HEK293 (cell line): ENCODE results near the gene CATSPER1.

ENCODE experiments used
- CTCF ChIA-PET: fragments of 350-600 bp; formaldehyde crosslinking; extraction: SDS; loops from one replicate; lab custom pipeline; 2021; ENCODE audit warnings: antibody characterized with exemption; lab: Yijun Ruan, JAX
- POLR2A ChIA-PET: fragments of 300-600 bp; formaldehyde crosslinking; extraction: SDS; loops from one replicate; lab custom pipeline; 2020; ENCODE audit warnings: antibody characterized with exemption, inconsistent platforms; lab: Yijun Ruan, JAX
- H3K27ac ChIP-seq: fragments of 200-500 bp; sonication (Bioruptor generic); 2 replicates; pipeline ENCODE4 v1.5.1; 2014; ENCODE audit warnings: low read depth, low read length, control low read depth, inconsistent platforms; ENCODE audit errors: extremely low read depth
- H3K36me3 ChIP-seq, 2 experiments: fragments of 200-500 bp in 1 of 2; sonication (Bioruptor generic) in 1 of 2; 1 replicate in 1 of 2; 2 replicates in 1 of 2; pipeline ENCODE4 v1.5.1; 2014 to 2017; ENCODE audit warnings: inconsistent platforms in 2 of 2, low read length in 2 of 2; ENCODE audit not compliant: control insufficient read depth in 2 of 2, insufficient read depth in 1 of 2
- H3K4me1 ChIP-seq: fragments of 200-500 bp; sonication (Bioruptor generic); 2 replicates; pipeline ENCODE4 v1.5.1; 2014; ENCODE audit warnings: mild to moderate bottlenecking, low read length, inconsistent platforms; ENCODE audit not compliant: control insufficient read depth, insufficient read depth
- H3K4me3 ChIP-seq: 2 replicates; pipeline ENCODE4 v1.5.1; 2011; ENCODE audit warnings: low read depth, mild to moderate bottlenecking, control low read depth, low read length, moderate library complexity
- H3K9me3 ChIP-seq: fragments of 200-500 bp; sonication (Bioruptor generic); 2 replicates; pipeline ENCODE4 v1.5.1; 2014; ENCODE audit warnings: low read depth, low read length, inconsistent platforms; ENCODE audit not compliant: control insufficient read depth, insufficient read depth
- BCL11A ChIP-seq: fragments of 450-650 bp; formaldehyde crosslinking; IDR thresholded peaks from 2 replicates; pipeline ENCODE4 v1.5.1; 2016; ENCODE audit warnings: low read depth, missing biosample characterization, missing genetic modification characterization
- IKZF3 ChIP-seq: fragments of 450-650 bp; IDR thresholded peaks from 2 replicates; pipeline ENCODE4 v1.5.0; 2018; ENCODE audit warnings: missing biosample characterization, mild to moderate bottlenecking, missing genetic modification characterization, moderate library complexity
- PRDM1 ChIP-seq: fragments of 450-650 bp; formaldehyde crosslinking; IDR thresholded peaks from 2 replicates; pipeline ENCODE4; 2016; ENCODE audit warnings: missing biosample characterization, missing genetic modification characterization
- ZFHX2 ChIP-seq: fragments of 450-650 bp; formaldehyde crosslinking; conservative IDR thresholded peaks from 2 replicates; pipeline ENCODE4 v1.5.1; 2016; ENCODE audit warnings: missing biosample characterization, missing genetic modification characterization
- ZFP3 ChIP-seq: fragments of 450-650 bp; formaldehyde crosslinking; IDR thresholded peaks from 2 replicates; pipeline ENCODE4 v1.5.1; 2016; ENCODE audit warnings: low read depth, missing biosample characterization, missing genetic modification characterization
- ZIC2 ChIP-seq: fragments of 450-650 bp; formaldehyde crosslinking; IDR thresholded peaks from 2 replicates; pipeline ENCODE4 v1.5.1; 2016; ENCODE audit warnings: missing biosample characterization, missing genetic modification characterization
- ZNF114 ChIP-seq: fragments of 450-650 bp; formaldehyde crosslinking; IDR thresholded peaks from 2 replicates; pipeline ENCODE4 v1.5.0; 2017; ENCODE audit warnings: missing biosample characterization, missing genetic modification characterization
- ZNF335 ChIP-seq: fragments of 450-650 bp; formaldehyde crosslinking; conservative IDR thresholded peaks from 2 replicates; pipeline ENCODE4 v1.5.1; 2016; ENCODE audit warnings: missing biosample characterization, missing genetic modification characterization
- ZNF341 ChIP-seq: fragments of 450-650 bp; formaldehyde crosslinking; IDR thresholded peaks from 2 replicates; pipeline ENCODE4; 2016; ENCODE audit warnings: low read depth, missing biosample characterization, missing genetic modification characterization
- ZNF548 ChIP-seq: fragments of 450-650 bp; formaldehyde crosslinking; IDR thresholded peaks from 2 replicates; pipeline ENCODE4 v1.5.1; 2016; ENCODE audit warnings: missing biosample characterization, missing genetic modification characterization
- ZNF664 ChIP-seq: fragments of 450-650 bp; formaldehyde crosslinking; IDR thresholded peaks from 2 replicates; pipeline ENCODE4 v1.5.1; 2016; ENCODE audit warnings: missing biosample characterization, missing genetic modification characterization
- ZNF777 ChIP-seq: fragments of 450-650 bp; formaldehyde crosslinking; IDR thresholded peaks from 2 replicates; pipeline ENCODE4 v1.5.1; 2017; ENCODE audit warnings: missing biosample characterization, missing genetic modification characterization, borderline replicate concordance
- ZNF785 ChIP-seq: fragments of 450-650 bp; formaldehyde crosslinking; IDR thresholded peaks from 2 replicates; pipeline ENCODE4 v1.5.1; 2016; ENCODE audit warnings: missing biosample characterization, missing genetic modification characterization
- ZSCAN23 ChIP-seq: fragments of 450-650 bp; formaldehyde crosslinking; IDR thresholded peaks from 2 replicates; pipeline ENCODE4 v1.5.1; 2016; ENCODE audit warnings: missing biosample characterization, missing genetic modification characterization
- ZSCAN30 ChIP-seq: fragments of 450-650 bp; IDR thresholded peaks from 2 replicates; pipeline ENCODE4 v1.5.1; 2018; ENCODE audit warnings: missing biosample characterization, mild to moderate bottlenecking, missing genetic modification characterization, moderate library complexity
- TF ChIP-seq, protein P1 (sequence below): fragments of 450-650 bp; formaldehyde crosslinking; IDR thresholded peaks from 2 replicates; pipeline ENCODE4 v1.5.1; 2016; ENCODE audit warnings: missing biosample characterization, missing genetic modification characterization, borderline replicate concordance
- TF ChIP-seq, protein P2 (sequence below): fragments of 450-650 bp; formaldehyde crosslinking; IDR thresholded peaks from 2 replicates; pipeline ENCODE4 v1.5.1; 2017; ENCODE audit warnings: missing biosample characterization, missing genetic modification characterization
- TF ChIP-seq, protein P3 (sequence below): fragments of 450-650 bp; formaldehyde crosslinking; IDR thresholded peaks from 2 replicates; pipeline ENCODE4; 2016; ENCODE audit warnings: missing biosample characterization, missing genetic modification characterization
- TF ChIP-seq, protein P4 (sequence below): fragments of 450-650 bp; formaldehyde crosslinking; IDR thresholded peaks from 2 replicates; pipeline ENCODE4 v1.5.1; 2017; ENCODE audit warnings: missing biosample characterization, missing genetic modification characterization
- TF ChIP-seq, protein P5 (sequence below): fragments of 450-650 bp; formaldehyde crosslinking; IDR thresholded peaks from 2 replicates; pipeline ENCODE4 v1.5.1; 2016; ENCODE audit warnings: missing biosample characterization, missing genetic modification characterization

The CATSPER1 gene

DNA sequence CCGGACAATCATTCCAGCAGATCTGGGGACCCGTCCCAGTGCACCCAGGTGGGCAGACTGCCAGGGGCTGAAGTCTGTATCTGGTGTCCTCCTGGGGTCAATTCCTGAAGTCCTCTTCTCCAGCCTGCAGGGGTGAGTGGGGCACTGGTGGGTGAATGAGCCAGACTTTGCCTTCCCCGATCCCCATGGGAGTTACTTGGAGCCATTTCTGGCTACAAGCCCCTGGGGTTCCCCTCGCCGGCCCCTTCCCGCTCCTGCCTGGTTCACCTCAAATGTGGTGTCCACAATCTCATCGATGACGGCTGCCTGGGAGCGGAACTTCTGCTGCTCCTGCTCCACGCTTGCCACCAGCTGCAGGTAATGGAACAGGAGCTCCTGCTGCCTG is 9.5 kb downstream of the CATSPER1 start (continued):
- TF ChIP-seq PRDM1 (no peak), ZNF664 (no peak), ZFP3 (no peak), ZFHX2 (tag by site-specific recombination) (no peak), ZSCAN30 (tag by site-specific recombination) (no peak)
- TF ChIP-seq, protein P1, sequence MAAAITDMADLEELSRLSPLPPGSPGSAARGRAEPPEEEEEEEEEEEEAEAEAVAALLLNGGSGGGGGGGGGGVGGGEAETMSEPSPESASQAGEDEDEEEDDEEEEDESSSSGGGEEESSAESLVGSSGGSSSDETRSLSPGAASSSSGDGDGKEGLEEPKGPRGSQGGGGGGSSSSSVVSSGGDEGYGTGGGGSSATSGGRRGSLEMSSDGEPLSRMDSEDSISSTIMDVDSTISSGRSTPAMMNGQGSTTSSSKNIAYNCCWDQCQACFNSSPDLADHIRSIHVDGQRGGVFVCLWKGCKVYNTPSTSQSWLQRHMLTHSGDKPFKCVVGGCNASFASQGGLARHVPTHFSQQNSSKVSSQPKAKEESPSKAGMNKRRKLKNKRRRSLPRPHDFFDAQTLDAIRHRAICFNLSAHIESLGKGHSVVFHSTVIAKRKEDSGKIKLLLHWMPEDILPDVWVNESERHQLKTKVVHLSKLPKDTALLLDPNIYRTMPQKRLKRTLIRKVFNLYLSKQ: no peak
- TF ChIP-seq, protein P2, sequence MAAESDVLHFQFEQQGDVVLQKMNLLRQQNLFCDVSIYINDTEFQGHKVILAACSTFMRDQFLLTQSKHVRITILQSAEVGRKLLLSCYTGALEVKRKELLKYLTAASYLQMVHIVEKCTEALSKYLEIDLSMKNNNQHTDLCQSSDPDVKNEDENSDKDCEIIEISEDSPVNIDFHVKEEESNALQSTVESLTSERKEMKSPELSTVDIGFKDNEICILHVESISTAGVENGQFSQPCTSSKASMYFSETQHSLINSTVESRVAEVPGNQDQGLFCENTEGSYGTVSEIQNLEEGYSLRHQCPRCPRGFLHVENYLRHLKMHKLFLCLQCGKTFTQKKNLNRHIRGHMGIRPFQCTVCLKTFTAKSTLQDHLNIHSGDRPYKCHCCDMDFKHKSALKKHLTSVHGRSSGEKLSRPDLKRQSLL: no peak
- TF ChIP-seq, protein P3, sequence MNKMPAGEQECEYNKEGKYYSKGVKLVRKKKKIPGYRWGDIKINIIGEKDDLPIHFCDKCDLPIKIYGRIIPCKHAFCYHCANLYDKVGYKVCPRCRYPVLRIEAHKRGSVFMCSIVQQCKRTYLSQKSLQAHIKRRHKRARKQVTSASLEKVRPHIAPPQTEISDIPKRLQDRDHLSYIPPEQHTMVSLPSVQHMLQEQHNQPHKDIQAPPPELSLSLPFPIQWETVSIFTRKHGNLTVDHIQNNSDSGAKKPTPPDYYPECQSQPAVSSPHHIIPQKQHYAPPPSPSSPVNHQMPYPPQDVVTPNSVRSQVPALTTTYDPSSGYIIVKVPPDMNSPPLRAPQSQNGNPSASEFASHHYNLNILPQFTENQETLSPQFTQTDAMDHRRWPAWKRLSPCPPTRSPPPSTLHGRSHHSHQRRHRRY (tag by site-specific recombination): no peak

DNA sequence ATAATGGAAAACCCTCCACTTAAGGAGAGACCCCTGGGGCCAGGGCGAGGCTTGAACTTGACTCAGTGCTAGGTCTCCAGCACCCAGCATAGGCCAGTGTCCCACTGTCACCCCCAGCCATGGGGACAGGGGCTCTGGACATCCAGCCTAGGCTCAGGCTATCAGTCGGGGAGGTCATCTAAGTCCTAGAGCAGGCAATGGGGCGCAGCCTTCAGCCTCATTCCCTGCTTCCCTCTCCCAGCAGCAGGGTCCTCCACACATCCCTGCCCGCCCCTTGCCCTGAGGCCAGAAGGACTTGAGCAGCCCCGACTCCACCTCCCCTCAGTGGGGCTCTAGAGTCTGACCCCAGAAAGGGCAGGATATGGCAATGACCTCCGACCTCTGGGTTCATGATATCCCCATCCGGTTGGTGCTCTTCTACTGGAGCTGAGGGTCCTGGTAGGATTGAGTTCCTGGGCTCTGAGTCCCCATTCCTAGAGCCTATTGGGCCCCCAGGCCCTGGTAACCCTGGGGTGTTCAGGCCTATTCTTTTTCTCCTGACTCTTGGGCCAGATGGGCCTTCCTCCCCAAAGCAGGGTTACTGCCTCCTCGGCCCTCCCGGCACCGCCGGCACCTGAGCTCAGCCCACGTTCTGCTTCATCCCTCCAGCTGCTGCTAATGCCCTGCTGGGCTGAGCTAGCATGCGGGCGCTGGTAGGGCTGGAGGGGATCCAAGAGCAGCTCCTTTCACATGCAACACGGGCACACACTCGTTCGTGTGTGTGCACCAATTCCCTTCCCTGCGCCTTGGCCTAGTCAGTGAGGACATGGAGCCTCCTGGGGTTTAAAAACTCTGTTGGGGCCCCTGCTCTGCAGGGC is 10.1 kb downstream of the CATSPER1 start:
- Histone ChIP-seq H3K36me3 (no peaks in the 10 kb centered on the region), H3K27ac (no peak overlapping the region), H3K4me1 (no peaks in the 10 kb centered on the region), H3K4me3 (no peak overlapping the region), H3K9me3 (no peaks in the 10 kb centered on the region)
- ChIA-PET CTCF (no interaction called here), POLR2A (no interaction called here)
- TF ChIP-seq ZSCAN23 (tag by site-specific recombination) (no peak), ZNF548 (tag by site-specific recombination) (no peak), ZNF341 (tag by site-specific recombination) (no peak), ZIC2 (tag by site-specific recombination) (0 out of 2 replicates have a peak, but pooled peaks have one; percentile 16)
- TF ChIP-seq, protein P4, sequence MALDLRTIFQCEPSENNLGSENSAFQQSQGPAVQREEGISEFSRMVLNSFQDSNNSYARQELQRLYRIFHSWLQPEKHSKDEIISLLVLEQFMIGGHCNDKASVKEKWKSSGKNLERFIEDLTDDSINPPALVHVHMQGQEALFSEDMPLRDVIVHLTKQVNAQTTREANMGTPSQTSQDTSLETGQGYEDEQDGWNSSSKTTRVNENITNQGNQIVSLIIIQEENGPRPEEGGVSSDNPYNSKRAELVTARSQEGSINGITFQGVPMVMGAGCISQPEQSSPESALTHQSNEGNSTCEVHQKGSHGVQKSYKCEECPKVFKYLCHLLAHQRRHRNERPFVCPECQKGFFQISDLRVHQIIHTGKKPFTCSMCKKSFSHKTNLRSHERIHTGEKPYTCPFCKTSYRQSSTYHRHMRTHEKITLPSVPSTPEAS (tag by site-specific recombination): 0 out of 2 replicates have a peak, but pooled peaks have one; percentile 28

DNA sequence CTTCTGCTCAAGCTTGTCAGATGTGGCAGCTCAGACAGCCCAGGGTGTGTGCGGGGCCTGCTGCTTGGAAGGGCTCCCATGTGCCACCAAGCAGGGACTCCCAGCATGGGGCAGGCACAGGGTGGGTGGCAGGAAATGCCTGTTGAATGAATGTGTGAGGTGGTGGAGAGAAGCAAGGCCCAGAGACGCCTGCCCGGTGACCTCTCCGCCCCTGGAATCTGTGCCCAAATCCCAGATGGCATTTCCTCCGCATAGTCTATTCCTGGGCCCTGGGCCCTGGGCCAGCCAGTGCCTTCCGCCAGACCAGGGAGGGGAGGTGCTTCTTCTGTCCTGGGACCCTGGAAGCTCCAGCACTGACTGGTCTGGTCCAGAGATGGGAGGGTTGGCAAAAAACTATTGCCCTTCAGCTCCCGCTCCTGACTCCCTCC is 10.8 kb downstream of the CATSPER1 start:
- CTCF ChIA-PET: no interaction called here
- POLR2A ChIA-PET: no interaction called here
- H3K4me1 ChIP-seq: no peaks in the 10 kb centered on the region

DNA sequence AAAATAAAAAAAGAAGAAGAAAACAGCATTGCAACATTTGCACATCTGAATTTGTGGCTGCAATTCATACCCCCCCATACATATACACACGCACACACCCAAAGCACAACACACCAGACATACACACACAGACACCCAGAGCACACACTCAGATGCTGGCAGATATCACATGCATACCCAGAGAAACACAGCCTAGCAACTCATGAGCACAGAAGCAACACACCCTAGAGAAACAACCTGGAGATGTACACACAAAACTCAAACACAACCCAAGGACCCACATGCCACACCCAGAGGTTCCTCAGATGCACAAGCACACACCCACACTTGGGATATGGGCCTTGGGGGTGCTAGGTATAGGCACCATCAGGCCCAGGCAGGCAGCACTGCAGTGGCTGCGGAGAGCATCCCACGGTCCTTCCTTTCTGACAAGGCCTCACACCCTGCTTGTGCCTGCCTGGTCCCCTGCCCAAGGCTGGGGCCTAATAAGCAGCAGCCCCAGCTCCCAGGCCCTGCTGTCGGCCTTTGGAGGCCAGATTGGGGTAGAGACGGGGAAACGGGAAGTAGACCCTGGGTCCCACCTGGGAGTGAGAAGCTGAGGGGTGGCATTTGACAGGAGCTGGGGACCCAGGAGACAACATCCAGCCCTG is 11.3 kb downstream of the CATSPER1 start:
- ChIA-PET POLR2A (no interaction called here), CTCF (no interaction called here)

More for the DNA sequence above, 10.8 kb downstream of the CATSPER1 start:
- TF ChIP-seq ZIC2 (tag by site-specific recombination) (0 out of 2 replicates have a peak, but pooled peaks have one; percentile 31), ZNF114 (tag by site-specific recombination) (no peak)
- H3K9me3 ChIP-seq: no peaks in the 10 kb centered on the region
- no peak overlapping the region for H3K27ac ChIP-seq
- H3K4me3 ChIP-seq: no peak overlapping the region
- H3K36me3 ChIP-seq: no peaks in the 10 kb centered on the region

More for the DNA sequence above, 11.3 kb downstream of the CATSPER1 start:
- no peaks in the 10 kb centered on the region for H3K9me3 ChIP-seq
- TF ChIP-seq IKZF3 (tag by site-specific recombination) (no peak), ZNF335 (tag by site-specific recombination) (peak; percentile 13; the same call in 1 of the 2 replicates), ZNF785 (tag by site-specific recombination) (no peak), BCL11A (tag by site-specific recombination) (no peak), ZNF777 (no peak)
- TF ChIP-seq, protein P4 (tag by site-specific recombination): peak; percentile 36
- TF ChIP-seq, protein P5, sequence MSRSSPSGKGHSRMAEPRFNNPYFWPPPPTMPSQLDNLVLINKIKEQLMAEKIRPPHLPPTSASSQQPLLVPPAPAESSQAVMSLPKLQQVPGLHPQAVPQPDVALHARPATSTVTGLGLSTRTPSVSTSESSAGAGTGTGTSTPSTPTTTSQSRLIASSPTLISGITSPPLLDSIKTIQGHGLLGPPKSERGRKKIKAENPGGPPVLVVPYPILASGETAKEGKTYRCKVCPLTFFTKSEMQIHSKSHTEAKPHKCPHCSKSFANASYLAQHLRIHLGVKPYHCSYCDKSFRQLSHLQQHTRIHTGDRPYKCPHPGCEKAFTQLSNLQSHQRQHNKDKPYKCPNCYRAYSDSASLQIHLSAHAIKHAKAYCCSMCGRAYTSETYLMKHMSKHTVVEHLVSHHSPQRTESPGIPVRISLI (tag by site-specific recombination): no peak
- H3K27ac ChIP-seq: no peak overlapping the region
- no peaks in the 10 kb centered on the region for H3K36me3 ChIP-seq
- H3K4me3 ChIP-seq: no peak overlapping the region
- H3K4me1 ChIP-seq: no peaks in the 10 kb centered on the region
